Coronary artery (tissue), 2 donors: Measurements from ENCODE around the gene GASK1A.
"Not testable (repeated sequence)": the region's sequence is repeated elsewhere in the genome, so short reads cannot be mapped to it uniquely, and the experiment has no call there.

Experiments used
- DNase-seq: peaks from one replicate; pipeline ENCODE4 v3.0.0-alpha.2; 2017; ENCODE audit warnings: low spot score
- H3K27ac ChIP-seq, 2 donors: fragments of 200-600 bp; sonication (generic); one replicate each; pipeline ENCODE4 v1.5.1; 2016 to 2019
- H3K4me3 ChIP-seq: fragments of 200-600 bp; sonication (generic); 2 replicates; pipeline ENCODE4 v1.5.1; 2016; ENCODE audit warnings: mild to moderate bottlenecking, moderate library complexity
- CTCF ChIP-seq: fragments of 200-600 bp; sonication (generic); IDR thresholded peaks from one replicate; pipeline ENCODE4 v1.5.1; 2019; ENCODE audit warnings: antibody characterized with exemption

The GASK1A gene

GRCh38 chr3:42964266-42964665 lies 14.8 kb upstream of the GASK1A start:
- H3K27ac ChIP-seq = no peak overlapping the region
- no peak for DNase-seq
- no peak for TF ChIP-seq CTCF
- no peak overlapping the region for H3K4me3 ChIP-seq

GRCh38 chr3:42970557-42970956 lies 8.6 kb upstream of the GASK1A start:
- no peak for TF ChIP-seq CTCF
- H3K4me3 ChIP-seq = no peak overlapping the region
- DNase-seq = no peak
- no peak overlapping the region for H3K27ac ChIP-seq

GRCh38 chr3:42970976-42971772 lies 7.9 kb upstream of the GASK1A start:
- Histone ChIP-seq H3K27ac (no peak overlapping the region), H3K4me3 (no peak overlapping the region)
- no peak for DNase-seq
- no peak for TF ChIP-seq CTCF

- not testable (repeated sequence) for H3K4me3 ChIP-seq, DNase-seq, H3K27ac ChIP-seq
Observed at GRCh38 chr3:42974906-42975305, 4.2 kb upstream of the GASK1A start.

GRCh38 chr3:42975456-42975855 lies 3.7 kb upstream of the GASK1A start:
- no peak for DNase-seq
- Histone ChIP-seq H3K4me3 (no peak overlapping the region), H3K27ac (no peak overlapping the region)
- TF ChIP-seq CTCF = no peak

- no peak overlapping the region for H3K4me3 ChIP-seq
- TF ChIP-seq CTCF = no peak
- H3K27ac ChIP-seq = no peak overlapping the region
- no peak for DNase-seq
Observed at GRCh38 chr3:42975955-42976354, 3.2 kb upstream of the GASK1A start.

- Histone ChIP-seq H3K27ac (peak overlapping the region in 1 of 2 donors; percentile 33), H3K4me3 (peak overlapping the region; percentile 89)
- no peak for TF ChIP-seq CTCF
- DNase-seq = no peak
Observed at GRCh38 chr3:42980209-42980608, 1.1 kb downstream of the GASK1A start.
